Body of pancreas (tissue), 4 donors: ENCODE results near the gene SPATS2.

Experiments used
- POLR2A ChIP-seq, 3 donors: fragments of 450-650 bp; IDR thresholded peaks; one replicate each; pipeline ENCODE4 v1.6.1; 2016; ENCODE audit warnings: antibody characterized with exemption in 3 of 3, mild to moderate bottlenecking in 2 of 3
- TF ChIP-seq, protein P1 (sequence below), 7 experiments: fragments of 450-650 bp in 4 of 7; fragments of 200-600 bp in 3 of 7; sonication (generic) in 3 of 7; IDR thresholded peaks; one replicate each; pipeline ENCODE4 v1.5.1; 2016 to 2019; ENCODE audit warnings: antibody characterized with exemption in 7 of 7

DNA sequence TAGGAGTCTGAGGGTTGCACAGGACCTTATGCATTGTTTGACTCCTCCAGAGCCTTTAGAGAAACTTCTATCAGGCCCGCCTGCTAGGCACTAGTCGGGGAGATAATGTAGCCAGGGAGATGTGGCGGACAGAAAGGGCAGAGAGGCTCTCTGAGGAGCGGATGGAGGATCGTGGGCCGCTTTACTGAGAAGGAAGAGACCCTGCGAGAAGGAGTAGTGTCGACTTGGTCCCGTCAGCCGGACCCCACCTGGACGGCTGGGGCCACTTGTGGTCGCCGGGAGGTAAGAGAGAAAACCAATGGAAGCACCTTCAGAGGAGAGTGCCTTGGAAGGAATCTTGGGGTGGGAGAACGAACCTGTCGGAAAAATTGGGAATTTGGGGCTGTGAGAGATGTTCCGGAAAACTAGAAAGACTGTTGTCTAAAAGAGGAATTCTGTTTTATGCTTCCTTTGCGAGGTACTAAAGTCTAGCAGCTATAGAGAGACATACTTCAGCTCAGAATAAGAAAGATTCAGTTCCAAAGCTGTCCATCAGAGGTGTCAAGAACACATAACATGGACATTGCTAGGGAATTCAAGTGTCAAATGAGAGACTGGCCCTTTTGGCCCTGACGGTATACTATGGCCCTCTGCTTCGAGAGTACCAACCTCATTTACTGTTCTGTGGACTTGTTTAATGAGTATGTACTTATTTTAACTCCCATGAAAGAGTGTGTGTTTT is 201.3 kb downstream of the SPATS2 start:
- TF ChIP-seq POLR2A (IDR thresholded peaks at IDR 0.05): no peak
- TF ChIP-seq, protein P1, sequence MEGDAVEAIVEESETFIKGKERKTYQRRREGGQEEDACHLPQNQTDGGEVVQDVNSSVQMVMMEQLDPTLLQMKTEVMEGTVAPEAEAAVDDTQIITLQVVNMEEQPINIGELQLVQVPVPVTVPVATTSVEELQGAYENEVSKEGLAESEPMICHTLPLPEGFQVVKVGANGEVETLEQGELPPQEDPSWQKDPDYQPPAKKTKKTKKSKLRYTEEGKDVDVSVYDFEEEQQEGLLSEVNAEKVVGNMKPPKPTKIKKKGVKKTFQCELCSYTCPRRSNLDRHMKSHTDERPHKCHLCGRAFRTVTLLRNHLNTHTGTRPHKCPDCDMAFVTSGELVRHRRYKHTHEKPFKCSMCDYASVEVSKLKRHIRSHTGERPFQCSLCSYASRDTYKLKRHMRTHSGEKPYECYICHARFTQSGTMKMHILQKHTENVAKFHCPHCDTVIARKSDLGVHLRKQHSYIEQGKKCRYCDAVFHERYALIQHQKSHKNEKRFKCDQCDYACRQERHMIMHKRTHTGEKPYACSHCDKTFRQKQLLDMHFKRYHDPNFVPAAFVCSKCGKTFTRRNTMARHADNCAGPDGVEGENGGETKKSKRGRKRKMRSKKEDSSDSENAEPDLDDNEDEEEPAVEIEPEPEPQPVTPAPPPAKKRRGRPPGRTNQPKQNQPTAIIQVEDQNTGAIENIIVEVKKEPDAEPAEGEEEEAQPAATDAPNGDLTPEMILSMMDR (IDR thresholded peaks at IDR 0.05): no peak
